ENCODE data around the gene ANO6.

Gene ANO6

DNA sequence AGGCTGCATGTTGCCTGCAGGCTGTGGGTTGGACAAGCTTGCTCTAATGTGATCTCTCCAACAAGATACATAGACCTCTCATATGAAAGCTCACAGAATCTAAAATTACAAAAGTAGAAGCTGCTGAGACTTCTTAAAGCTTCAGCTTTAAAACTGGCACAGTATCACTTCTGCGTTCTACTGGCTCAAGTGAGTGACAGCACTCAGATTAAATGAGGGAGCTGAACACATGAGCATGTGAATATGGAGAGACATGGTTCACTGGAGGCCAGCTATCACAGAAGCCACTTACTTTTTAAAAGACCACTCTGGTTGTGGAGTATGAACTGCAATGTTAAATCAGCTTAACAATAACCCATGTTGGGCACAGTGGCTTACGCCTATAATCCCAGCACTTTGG is 29.1 kb upstream of the ANO6 start:
- no peaks in the 10 kb centered on the region for H3K36me3 ChIP-seq
- no peak overlapping the region for H3K27ac ChIP-seq
- no peaks in the 10 kb centered on the region for H4K20me1 ChIP-seq
- TF ChIP-seq Cebpa-rat (IDR thresholded peaks at IDR 0.05), result no peak
- H3K27me3 ChIP-seq, result no peaks in the 10 kb centered on the region
- H3K9ac ChIP-seq, result no peak overlapping the region
- H3K4me3 ChIP-seq, result no peak overlapping the region
- H3K4me2 ChIP-seq, result no peak overlapping the region
- H3K9me3 ChIP-seq, result no peaks in the 10 kb centered on the region
- no peaks in the 10 kb centered on the region for H3K4me1 ChIP-seq

DNA sequence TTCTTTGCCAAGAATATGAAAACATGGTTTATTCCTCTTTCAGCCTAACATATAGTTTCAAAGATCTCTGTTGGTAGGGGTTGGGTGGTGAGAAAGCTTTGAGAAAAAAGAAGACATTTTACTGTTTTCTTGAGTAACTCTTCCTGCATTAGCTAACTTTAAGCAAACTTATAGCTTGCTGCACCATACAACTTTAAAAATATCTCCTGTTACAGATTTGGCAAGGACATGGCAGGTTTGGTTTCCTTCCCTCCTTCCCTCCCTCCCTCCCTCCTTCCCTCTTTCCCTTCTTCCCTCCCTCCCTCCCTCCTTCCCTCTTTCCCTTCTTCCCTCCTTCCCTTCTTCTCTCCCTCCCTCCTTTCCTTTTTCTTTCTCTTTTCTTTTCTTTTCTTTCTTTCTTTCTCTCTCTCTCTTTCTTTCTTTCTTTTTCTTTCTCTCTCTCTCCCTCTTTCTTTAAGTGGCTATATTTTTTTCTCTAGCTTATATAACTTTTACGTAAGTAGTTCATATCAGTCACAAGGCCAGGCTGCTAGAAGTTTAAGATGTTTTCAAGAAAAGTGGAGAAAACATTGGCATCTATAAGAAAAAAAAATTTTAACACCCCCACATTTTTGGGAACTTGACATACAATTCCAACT is 26.0 kb upstream of the ANO6 start:
- no peaks in the 10 kb centered on the region for H3K9me3 ChIP-seq
- H3K27ac ChIP-seq, result no peak overlapping the region
- no peaks in the 10 kb centered on the region for H3K36me3 ChIP-seq
- H3K4me3 ChIP-seq, result no peak overlapping the region
- no peaks in the 10 kb centered on the region for H3K27me3 ChIP-seq
- TF ChIP-seq Cebpa-rat (IDR thresholded peaks at IDR 0.05), result no peak
- no peaks in the 10 kb centered on the region for H3K4me1 ChIP-seq
- H4K20me1 ChIP-seq, result no peaks in the 10 kb centered on the region
- H3K9ac ChIP-seq, result no peak overlapping the region
- H3K4me2 ChIP-seq, result no peak overlapping the region

DNA sequence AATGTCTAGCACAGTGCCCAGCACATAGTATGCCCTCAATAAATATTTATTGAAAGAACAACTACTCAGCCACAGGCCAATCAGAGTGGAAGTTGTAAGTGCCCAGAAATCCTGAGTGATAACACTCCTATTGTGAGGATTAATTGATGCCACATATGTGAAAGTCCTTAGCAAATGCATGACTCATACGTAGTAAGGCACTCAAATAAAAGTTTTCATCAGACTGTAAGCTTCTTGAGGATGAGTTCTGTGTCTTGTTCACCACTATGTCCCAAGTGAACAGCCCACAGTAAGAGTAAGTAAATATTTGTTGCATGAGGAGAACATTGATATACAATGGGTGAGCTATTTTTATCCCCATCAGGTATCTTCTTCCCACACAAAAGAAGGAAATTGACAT is 24.7 kb upstream of the ANO6 start:
- Histone ChIP-seq H3K36me3 (no peaks in the 10 kb centered on the region), H3K4me1 (no peaks in the 10 kb centered on the region)

DNA sequence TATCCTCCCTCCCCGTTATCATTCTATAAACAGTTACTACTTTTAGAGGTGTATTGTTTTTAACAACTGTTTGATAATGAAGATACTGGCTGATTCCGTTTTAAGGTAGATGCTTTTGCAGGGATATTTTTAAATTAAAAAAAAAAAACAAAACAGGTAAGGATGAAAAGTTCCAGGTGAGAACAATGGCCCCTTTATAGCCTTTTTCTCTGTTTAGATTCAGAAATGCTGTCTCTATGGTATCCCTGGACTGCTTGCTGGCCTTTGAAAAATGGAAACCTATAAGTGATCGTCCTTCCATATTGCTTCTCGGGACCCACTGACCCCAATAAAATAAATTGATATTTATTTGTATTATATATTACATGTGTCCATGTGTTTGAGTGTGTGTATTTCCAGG is 23.2 kb upstream of the ANO6 start:
- Histone ChIP-seq H3K4me3 (no peak overlapping the region), H3K9ac (no peak overlapping the region), H3K9me3 (no peaks in the 10 kb centered on the region), H3K4me2 (no peak overlapping the region), H4K20me1 (no peaks in the 10 kb centered on the region), H3K27me3 (no peaks in the 10 kb centered on the region), H3K36me3 (no peaks in the 10 kb centered on the region), H3K27ac (no peak overlapping the region), H3K4me1 (no peaks in the 10 kb centered on the region)
- TF ChIP-seq Cebpa-rat (IDR thresholded peaks at IDR 0.05), result no peak

More for the DNA sequence above, 24.7 kb upstream of the ANO6 start:
- H4K20me1 ChIP-seq, result no peaks in the 10 kb centered on the region
- H3K4me3 ChIP-seq, result no peak overlapping the region
- H3K4me2 ChIP-seq, result no peak overlapping the region
- H3K27ac ChIP-seq, result no peak overlapping the region
- TF ChIP-seq Cebpa-rat (IDR thresholded peaks at IDR 0.05), result no peak
- no peaks in the 10 kb centered on the region for H3K27me3 ChIP-seq
- H3K9me3 ChIP-seq, result no peaks in the 10 kb centered on the region
- no peak overlapping the region for H3K9ac ChIP-seq

DNA sequence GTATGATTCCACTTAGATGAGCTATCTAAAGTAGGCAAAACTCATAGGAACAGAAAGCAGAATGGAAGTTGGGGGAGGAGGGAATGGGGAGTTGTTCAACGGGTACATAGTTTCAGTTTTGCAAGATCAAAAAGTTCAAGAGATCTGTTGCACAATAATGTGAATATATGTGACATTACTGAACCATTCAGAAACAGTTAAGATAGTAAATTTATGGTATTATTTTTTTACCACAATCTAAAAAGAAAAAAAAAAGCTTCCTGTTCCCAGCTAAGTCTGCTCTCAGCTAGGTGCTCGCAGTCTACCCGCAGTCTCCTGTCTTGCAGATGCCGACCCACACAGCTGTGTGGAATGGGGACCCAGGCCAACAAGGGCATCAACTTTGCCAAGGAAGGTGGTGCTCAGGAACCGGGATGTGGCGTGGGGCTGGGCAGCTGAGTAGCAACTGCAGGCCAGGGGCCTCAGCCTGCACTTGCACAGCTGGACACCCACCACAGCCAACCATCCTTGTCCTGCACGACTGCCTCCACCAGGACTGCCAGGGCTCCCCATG is 15.3 kb upstream of the ANO6 start:
- no peak overlapping the region for H3K4me2 ChIP-seq
- no peak overlapping the region for H3K9ac ChIP-seq
- no peak overlapping the region for H3K4me3 ChIP-seq
- H3K9me3 ChIP-seq, result no peaks in the 10 kb centered on the region
- no peak overlapping the region for H3K27ac ChIP-seq
- no peaks in the 10 kb centered on the region for H4K20me1 ChIP-seq
- H3K36me3 ChIP-seq, result no peaks in the 10 kb centered on the region
- TF ChIP-seq Cebpa-rat (IDR thresholded peaks at IDR 0.05), result no peak
- H3K4me1 ChIP-seq, result 0 out of 2 replicates have a peak, but pooled peaks cover 6% of the 10 kb centered on the region
- H3K27me3 ChIP-seq, result no peaks in the 10 kb centered on the region

DNA sequence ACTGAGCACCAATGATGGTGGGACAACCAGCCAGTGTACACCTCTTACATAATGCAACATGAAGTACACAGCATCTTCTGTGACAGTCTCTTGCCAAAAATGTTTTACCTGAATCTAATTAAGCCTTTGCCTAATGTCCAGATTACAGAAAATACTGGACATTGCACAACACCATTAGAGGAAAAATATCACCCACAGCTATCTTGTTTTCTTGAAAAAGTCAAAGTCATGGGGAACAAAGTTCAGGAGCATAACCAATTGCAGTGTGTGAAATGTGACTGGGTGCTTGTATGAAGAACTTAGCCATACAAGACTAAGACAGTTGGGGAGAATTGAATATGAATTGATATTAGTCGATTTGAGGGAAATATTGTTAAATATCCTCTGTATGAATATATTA is 12.1 kb upstream of the ANO6 start:
- no peak for TF ChIP-seq Cebpa-rat (IDR thresholded peaks at IDR 0.05)
- H3K27me3 ChIP-seq, result no peaks in the 10 kb centered on the region
- H4K20me1 ChIP-seq, result no peaks in the 10 kb centered on the region
- H3K9ac ChIP-seq, result no peak overlapping the region
- no peaks in the 10 kb centered on the region for H3K9me3 ChIP-seq
- H3K4me3 ChIP-seq, result no peak overlapping the region
- H3K4me1 ChIP-seq, result 0 out of 2 replicates have a peak, but pooled peaks cover 6% of the 10 kb centered on the region
- H3K27ac ChIP-seq, result no peak overlapping the region
- no peaks in the 10 kb centered on the region for H3K36me3 ChIP-seq
- H3K4me2 ChIP-seq, result no peak overlapping the region

DNA sequence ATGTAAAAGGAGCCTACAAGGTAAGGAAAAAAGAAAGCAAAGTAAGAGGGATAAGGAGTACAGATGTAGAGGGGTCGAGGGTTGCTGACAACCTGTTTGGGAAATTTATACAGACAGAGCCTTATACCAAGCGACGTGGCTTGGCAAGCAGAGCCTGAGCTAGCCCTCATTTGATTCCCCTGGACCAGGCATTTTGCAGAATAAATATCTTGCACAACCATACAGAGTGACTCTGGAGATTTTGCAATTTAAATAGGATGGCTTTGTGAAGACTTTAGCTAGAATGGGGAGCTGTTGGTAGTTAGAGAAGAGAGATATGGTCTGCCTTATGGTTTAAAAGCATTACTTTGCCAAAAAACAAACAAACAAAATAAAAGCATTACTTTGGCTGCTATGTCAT is 11.1 kb upstream of the ANO6 start:
- H3K4me1 ChIP-seq, result 0 out of 2 replicates have a peak, but pooled peaks cover 6% of the 10 kb centered on the region
- H3K4me3 ChIP-seq, result no peak overlapping the region
- H3K36me3 ChIP-seq, result no peaks in the 10 kb centered on the region
- no peaks in the 10 kb centered on the region for H3K27me3 ChIP-seq
- no peaks in the 10 kb centered on the region for H4K20me1 ChIP-seq
- H3K4me2 ChIP-seq, result no peak overlapping the region
- TF ChIP-seq Cebpa-rat (IDR thresholded peaks at IDR 0.05), result no peak
- no peaks in the 10 kb centered on the region for H3K9me3 ChIP-seq
- no peak overlapping the region for H3K27ac ChIP-seq
- H3K9ac ChIP-seq, result no peak overlapping the region

DNA sequence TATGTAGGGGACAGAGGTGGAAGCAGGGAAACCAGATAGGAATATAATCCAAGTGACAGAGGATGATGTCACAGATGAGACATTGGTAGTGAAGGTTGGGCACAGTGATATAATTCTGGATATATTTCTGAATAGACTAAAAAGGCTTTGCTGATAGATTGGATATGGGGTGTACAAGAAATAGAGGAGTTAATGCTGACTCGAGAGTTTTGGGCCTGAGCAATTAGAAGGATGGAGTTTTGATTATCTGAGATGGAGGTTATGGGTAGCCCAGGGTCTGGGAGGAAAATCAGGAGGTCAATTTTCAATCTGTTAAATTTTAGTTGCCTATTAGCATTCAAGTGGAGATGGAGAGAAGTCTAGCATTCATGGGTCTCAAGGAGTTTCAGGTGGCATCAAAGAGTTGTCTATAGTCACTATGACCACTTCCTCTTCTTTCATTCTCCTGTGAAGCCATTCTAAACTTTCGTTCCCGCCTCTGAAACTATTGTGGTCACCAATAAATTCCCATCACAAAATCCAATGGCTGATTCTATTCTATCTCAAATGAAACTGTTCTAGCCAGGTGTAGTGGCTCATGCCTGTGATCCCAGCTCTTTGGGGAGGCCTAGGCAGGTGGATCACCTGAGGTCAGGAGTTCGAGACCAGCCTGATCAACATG is 10.6 kb upstream of the ANO6 start:
- no peak overlapping the region for H3K9ac ChIP-seq
- 0 out of 2 replicates have a peak, but pooled peaks cover 6% of the 10 kb centered on the region for H3K4me1 ChIP-seq
- no peaks in the 10 kb centered on the region for H3K9me3 ChIP-seq
- H3K4me3 ChIP-seq, result no peak overlapping the region
- H3K36me3 ChIP-seq, result no peaks in the 10 kb centered on the region
- H3K27me3 ChIP-seq, result no peaks in the 10 kb centered on the region
- no peak for TF ChIP-seq Cebpa-rat (IDR thresholded peaks at IDR 0.05)
- no peaks in the 10 kb centered on the region for H4K20me1 ChIP-seq
- no peak overlapping the region for H3K4me2 ChIP-seq
- no peak overlapping the region for H3K27ac ChIP-seq

DNA sequence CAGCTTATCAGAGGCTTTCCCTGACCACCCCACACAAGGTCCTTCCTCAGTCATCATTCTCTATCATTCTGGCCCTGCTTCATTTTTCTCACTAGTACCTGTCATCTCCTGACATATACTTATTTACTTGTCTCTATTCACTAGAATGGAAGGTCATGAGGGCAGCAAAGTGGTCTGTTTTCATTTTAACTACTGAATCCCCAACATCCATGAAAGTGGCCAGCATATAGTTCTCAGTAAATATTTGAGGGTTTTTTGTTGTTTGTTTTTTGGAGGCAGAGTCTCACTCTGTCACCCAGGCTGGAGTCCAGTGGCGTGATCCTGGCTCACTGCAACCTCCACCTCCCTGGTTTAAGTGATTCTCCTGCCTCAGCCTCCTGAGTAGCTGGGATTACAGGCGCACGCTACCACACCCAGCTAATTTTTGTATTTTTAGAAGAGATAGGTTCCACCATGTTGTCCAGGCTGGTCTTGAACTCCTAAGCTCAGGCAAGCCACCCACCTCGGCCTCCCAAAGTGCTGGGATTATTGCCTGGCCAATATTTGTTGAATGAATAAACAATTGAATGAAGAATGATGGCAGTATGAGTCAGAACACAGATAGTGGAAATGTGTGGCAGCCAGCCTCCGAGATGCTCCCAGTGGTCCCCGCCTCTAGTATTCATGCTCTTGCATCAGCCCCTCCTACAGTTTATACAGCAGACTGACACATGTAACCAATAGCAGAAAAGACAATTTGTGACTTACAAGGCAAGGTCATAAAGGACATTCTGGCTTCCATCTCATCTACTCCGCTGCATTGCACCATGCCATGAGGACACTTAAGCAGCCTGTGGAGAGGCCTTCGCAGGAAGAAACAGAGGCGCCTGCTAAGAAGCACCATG is 7.0 kb upstream of the ANO6 start:
- no peaks in the 10 kb centered on the region for H3K27me3 ChIP-seq
- H3K9me3 ChIP-seq, result no peaks in the 10 kb centered on the region
- H3K4me3 ChIP-seq, result no peak overlapping the region
- no peak overlapping the region for H3K27ac ChIP-seq
- H3K4me2 ChIP-seq, result no peak overlapping the region
- no peak overlapping the region for H3K9ac ChIP-seq
- no peak for TF ChIP-seq Cebpa-rat (IDR thresholded peaks at IDR 0.05)
- no peaks in the 10 kb centered on the region for H3K36me3 ChIP-seq
- peaks cover 2% of the 10 kb centered on the region; the same call in 1 of the 2 replicates for H3K4me1 ChIP-seq
- no peaks in the 10 kb centered on the region for H4K20me1 ChIP-seq
